ENCODE results near the gene ZNF425. TPM values are rescaled to one million over a fixed set of nuclear protein-coding genes. Genes with fewer than 3 reads are reported as not detected.

ZNF425 gene
- total RNA-seq, 1 donor from 2014 or later = 4.9 TPM

DNA sequence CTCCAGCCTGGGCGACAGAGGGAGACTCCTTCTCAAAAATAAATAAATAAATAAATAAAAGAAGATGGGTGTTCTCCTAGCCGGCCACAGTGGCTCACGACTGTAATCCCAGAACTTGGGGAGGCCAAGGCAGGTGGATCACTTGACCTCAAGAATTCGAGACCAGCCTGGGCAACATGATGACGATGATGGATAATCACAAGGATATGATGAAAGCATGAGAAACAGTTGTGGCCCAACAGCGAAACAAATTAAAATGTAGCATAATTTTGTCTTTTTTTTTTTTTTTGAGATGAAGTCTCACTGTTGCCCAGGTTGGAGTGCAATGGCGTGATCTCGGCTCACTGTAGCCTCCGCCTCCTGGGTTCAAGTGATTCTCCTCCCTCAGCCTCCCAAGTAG is 48.5 kb downstream of the ZNF425 start:
- H3K27ac Mint-ChIP-seq (ENCODE audit: unreplicated experiment) = no peak overlapping the region
- no peaks in the 10 kb centered on the region for H3K27me3 Mint-ChIP-seq (ENCODE audit: low read depth)
- H3K36me3 Mint-ChIP-seq (ENCODE audit: low read depth) = peaks cover 16% of the 10 kb centered on the region
- TF ChIP-seq, protein P1, sequence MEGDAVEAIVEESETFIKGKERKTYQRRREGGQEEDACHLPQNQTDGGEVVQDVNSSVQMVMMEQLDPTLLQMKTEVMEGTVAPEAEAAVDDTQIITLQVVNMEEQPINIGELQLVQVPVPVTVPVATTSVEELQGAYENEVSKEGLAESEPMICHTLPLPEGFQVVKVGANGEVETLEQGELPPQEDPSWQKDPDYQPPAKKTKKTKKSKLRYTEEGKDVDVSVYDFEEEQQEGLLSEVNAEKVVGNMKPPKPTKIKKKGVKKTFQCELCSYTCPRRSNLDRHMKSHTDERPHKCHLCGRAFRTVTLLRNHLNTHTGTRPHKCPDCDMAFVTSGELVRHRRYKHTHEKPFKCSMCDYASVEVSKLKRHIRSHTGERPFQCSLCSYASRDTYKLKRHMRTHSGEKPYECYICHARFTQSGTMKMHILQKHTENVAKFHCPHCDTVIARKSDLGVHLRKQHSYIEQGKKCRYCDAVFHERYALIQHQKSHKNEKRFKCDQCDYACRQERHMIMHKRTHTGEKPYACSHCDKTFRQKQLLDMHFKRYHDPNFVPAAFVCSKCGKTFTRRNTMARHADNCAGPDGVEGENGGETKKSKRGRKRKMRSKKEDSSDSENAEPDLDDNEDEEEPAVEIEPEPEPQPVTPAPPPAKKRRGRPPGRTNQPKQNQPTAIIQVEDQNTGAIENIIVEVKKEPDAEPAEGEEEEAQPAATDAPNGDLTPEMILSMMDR (conservative IDR thresholded peaks at IDR 0.05) = no peak
- H3K9me3 Mint-ChIP-seq = no peaks in the 10 kb centered on the region
- H3K4me3 Mint-ChIP-seq = no peak overlapping the region
- H3K4me1 Mint-ChIP-seq = no peaks in the 10 kb centered on the region
- DNase-seq (ENCODE audit: low read depth, low spot score) = no peak

GRCh38 chr7:149075286-149075685 is 50.8 kb downstream of the ZNF425 start:
- H3K9me3 Mint-ChIP-seq = no peaks in the 10 kb centered on the region
- no peaks in the 10 kb centered on the region for H3K4me1 Mint-ChIP-seq
- H3K36me3 Mint-ChIP-seq (ENCODE audit: low read depth) = peaks cover 19% of the 10 kb centered on the region
- no peaks in the 10 kb centered on the region for H3K27me3 Mint-ChIP-seq (ENCODE audit: low read depth)
- TF ChIP-seq, protein P1 (conservative IDR thresholded peaks at IDR 0.05) = no peak
- no peak overlapping the region for H3K4me3 Mint-ChIP-seq
- H3K27ac Mint-ChIP-seq (ENCODE audit: unreplicated experiment) = no peak overlapping the region
- no peak for DNase-seq (ENCODE audit: low read depth, low spot score)

DNA sequence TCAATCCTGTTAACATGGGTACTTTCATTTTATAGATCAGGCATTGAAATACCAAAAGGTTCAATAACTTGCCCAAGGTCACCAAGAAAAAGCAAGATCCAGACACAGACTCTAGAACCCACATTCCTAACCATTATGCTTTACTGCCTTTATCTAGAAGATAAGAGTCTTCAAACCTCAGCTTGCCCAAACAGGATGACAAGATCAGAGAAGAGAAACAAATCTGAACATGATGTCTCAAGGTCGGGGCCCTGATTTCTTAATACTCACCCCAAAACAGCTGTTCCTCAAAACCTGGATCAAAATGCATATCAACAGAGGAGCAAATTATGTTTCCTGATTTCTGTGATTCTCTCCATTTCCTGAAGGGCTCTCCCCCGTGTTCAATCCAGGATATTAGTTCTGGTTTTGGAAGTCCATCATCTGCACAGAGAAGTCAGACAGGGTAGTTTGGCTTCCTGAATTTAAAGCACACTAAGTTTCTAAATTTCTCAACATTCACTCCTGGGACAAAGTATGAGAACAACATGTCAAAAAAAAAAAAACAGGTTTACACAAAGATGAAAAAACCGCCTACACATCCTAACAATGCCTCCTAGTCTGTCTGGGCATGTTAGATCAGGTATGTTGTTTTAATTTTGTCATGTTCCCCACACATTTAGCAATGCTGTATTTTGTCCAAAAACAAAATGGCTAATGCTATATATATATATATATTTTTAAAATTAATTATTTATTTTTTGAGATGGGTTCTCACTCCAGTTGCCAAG is 51.8 kb downstream of the ZNF425 start:
- no peak overlapping the region for H3K4me3 Mint-ChIP-seq
- no peaks in the 10 kb centered on the region for H3K4me1 Mint-ChIP-seq
- TF ChIP-seq, protein P1 (conservative IDR thresholded peaks at IDR 0.05) = no peak
- H3K36me3 Mint-ChIP-seq (ENCODE audit: low read depth) = peaks cover 17% of the 10 kb centered on the region
- no peak for DNase-seq (ENCODE audit: low read depth, low spot score)
- no peaks in the 10 kb centered on the region for H3K27me3 Mint-ChIP-seq (ENCODE audit: low read depth)
- no peak overlapping the region for H3K27ac Mint-ChIP-seq (ENCODE audit: unreplicated experiment)
- H3K9me3 Mint-ChIP-seq = no peaks in the 10 kb centered on the region

GRCh38 chr7:149072438-149072775 is 53.7 kb downstream of the ZNF425 start:
- Mint-ChIP-seq H3K4me1 (no peaks in the 10 kb centered on the region), H3K9me3 (no peaks in the 10 kb centered on the region), H3K27ac (ENCODE audit: unreplicated experiment) (peak overlapping the region; percentile 92), H3K36me3 (ENCODE audit: low read depth) (peaks cover 22% of the 10 kb centered on the region), H3K27me3 (ENCODE audit: low read depth) (no peaks in the 10 kb centered on the region), H3K4me3 (peak overlapping the region; percentile 3)
- TF ChIP-seq, protein P1 (conservative IDR thresholded peaks at IDR 0.05) = no peak
- DNase-seq (ENCODE audit: low read depth, low spot score) = no peak

DNA sequence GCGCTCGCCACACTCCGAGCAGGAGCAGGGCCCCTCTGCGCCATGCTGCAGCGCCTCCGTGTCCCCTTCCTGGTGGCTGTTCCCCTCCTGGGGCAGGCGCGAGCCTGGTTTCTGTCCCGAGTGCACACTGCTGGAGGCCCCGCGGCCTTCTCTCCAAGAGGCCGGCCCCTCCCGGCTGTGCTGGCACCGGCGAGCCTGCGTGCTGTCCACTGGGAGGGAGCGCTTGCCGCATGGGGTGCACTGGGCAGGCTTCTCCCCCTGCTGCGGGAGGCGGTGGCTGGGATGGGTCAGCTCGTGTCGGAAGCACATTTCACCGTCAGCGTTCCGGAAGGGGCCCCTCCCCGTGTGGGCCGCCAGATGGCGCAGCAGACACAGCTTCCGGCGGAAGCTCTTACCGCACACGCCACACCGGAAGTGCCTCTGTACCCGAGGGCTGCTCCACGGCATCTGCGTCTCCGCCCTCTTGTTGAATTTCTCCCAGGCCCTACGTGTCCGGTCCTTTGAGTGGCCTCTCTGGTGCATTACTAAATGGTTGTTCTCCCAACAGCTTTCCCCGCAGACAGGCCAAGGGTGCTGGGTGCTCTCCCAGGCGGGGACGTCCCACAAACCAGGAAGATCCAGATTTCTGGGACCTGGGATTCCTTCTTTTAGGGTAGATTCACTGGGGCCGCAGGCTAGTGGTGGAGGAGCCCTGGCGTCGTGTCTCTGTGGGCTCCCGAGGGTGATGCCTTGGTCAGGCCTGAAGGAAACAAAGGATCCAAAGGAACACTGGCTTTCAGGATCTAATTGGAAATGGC is 54.3 kb downstream of the ZNF425 start:
- TF ChIP-seq, protein P1 (conservative IDR thresholded peaks at IDR 0.05) = peak; percentile 44
- Mint-ChIP-seq H3K9me3 (no peaks in the 10 kb centered on the region), H3K36me3 (ENCODE audit: low read depth) (peaks cover 18% of the 10 kb centered on the region), H3K4me3 (no peak overlapping the region), H3K27ac (ENCODE audit: unreplicated experiment) (no peak overlapping the region), H3K27me3 (ENCODE audit: low read depth) (no peaks in the 10 kb centered on the region), H3K4me1 (no peaks in the 10 kb centered on the region)
- peak; percentile 18 for DNase-seq (ENCODE audit: low read depth, low spot score)

All from neural crest cell (in vitro differentiated cells).